H1 (cell line): ENCODE results near the gene CHI3L1. TPM values are rescaled to one million over a fixed set of nuclear protein-coding genes. Genes with fewer than 3 reads are reported as not detected.

Source experiments
- CTCF ChIA-PET: fragments of 300-600 bp; sonication (Branson Sonifier 250); formaldehyde crosslinking; loops from one replicate; lab custom pipeline; 2021; ENCODE audit not compliant: partially characterized antibody; lab: Charles Lee
- POLR2A ChIA-PET: fragments of 300-600 bp; sonication (Branson Sonifier 250); formaldehyde crosslinking; loops from one replicate; lab custom pipeline; 2021; ENCODE audit warnings: inconsistent platforms; ENCODE audit not compliant: partially characterized antibody; lab: Charles Lee
- DNase-seq, 2 experiments: peaks; one replicate each; pipeline versions ENCODE4 v3.0.0 to v3.0.0-alpha.2; 2010 to 2022; ENCODE audit warnings: low spot score in 2 of 2, low read depth in 1 of 2, mixed read lengths in 1 of 2
- FAIRE-seq: peaks from 2 replicates; lab custom pipeline; 2011; peaks lifted over from hg19 to GRCh38; lab: Jason Lieb, UNC
- H2AFZ ChIP-seq: 2 replicates; pipeline ENCODE4 v1.8.1; 2012; ENCODE audit warnings: low read length, inconsistent platforms
- H2AK5ac ChIP-seq: 2 replicates; pipeline ENCODE4 v1.6.1; 2013; ENCODE audit warnings: low read depth, low read length
- H2BK120ac ChIP-seq: replicated peaks from 2 replicates; pipeline ENCODE3; 2013; ENCODE audit warnings: low read depth, low read length, inconsistent platforms
- H2BK12ac ChIP-seq: 2 replicates; pipeline ENCODE4 v1.6.1; 2013; ENCODE audit warnings: low read depth, low read length
- H2BK15ac ChIP-seq: 2 replicates; pipeline ENCODE4 v1.6.1; 2013; ENCODE audit warnings: low read length
- H2BK20ac ChIP-seq: 2 replicates; pipeline ENCODE4 v1.6.1; 2013; ENCODE audit warnings: low read length
- H2BK5ac ChIP-seq: 2 replicates; pipeline ENCODE4 v1.6.1; 2013; ENCODE audit warnings: low read depth, low read length
- H3K14ac ChIP-seq: 2 replicates; pipeline ENCODE4 v1.6.1; 2013; ENCODE audit warnings: inconsistent platforms; ENCODE audit not compliant: insufficient read length
- H3K18ac ChIP-seq: 2 replicates; pipeline ENCODE4 v1.6.1; 2013; ENCODE audit warnings: low read length; ENCODE audit errors: extremely low read depth
- H3K23ac ChIP-seq: 2 replicates; pipeline ENCODE4 v1.6.1; 2013; ENCODE audit warnings: inconsistent platforms; ENCODE audit not compliant: insufficient read length
- H3K23me2 ChIP-seq: 2 replicates; pipeline ENCODE4 v1.6.1; 2013; ENCODE audit warnings: low read depth, low read length
- H3K27ac ChIP-seq: 2 replicates; pipeline ENCODE4 v1.6.1; 2011; ENCODE audit warnings: low read depth, low read length, inconsistent platforms
- H3K27me3 ChIP-seq, 4 experiments: replicated peaks in 1 of 4; 1 replicate in 1 of 4; 2 replicates in 3 of 4; pipeline versions ENCODE4 v1.6.1 to v1.8.1; 2011 to 2013; ENCODE audit warnings: low read length in 3 of 4, mild to moderate bottlenecking in 3 of 4, inconsistent platforms in 2 of 4, mixed read lengths in 2 of 4, moderate library complexity in 1 of 4; ENCODE audit not compliant: control insufficient read depth in 3 of 4, insufficient read depth in 3 of 4; ENCODE audit errors: extremely low read depth in 1 of 4
- H3K36me3 ChIP-seq, 4 experiments: 2 replicates each; pipeline versions ENCODE4 v1.6.1 to v1.8.1; 2011 to 2013; ENCODE audit warnings: mild to moderate bottlenecking in 4 of 4, low read length in 3 of 4, moderate library complexity in 2 of 4, control low read depth in 1 of 4, inconsistent platforms in 1 of 4; ENCODE audit not compliant: insufficient read depth in 4 of 4, control insufficient read depth in 2 of 4
- H3K4ac ChIP-seq: replicated peaks from 2 replicates; pipeline ENCODE3; 2013; ENCODE audit warnings: low read length, low read depth, mixed read lengths, inconsistent platforms; ENCODE audit not compliant: insufficient read length
- H3K4me1 ChIP-seq, 4 experiments: replicated peaks in 1 of 4; 1 replicate in 1 of 4; 2 replicates in 3 of 4; pipeline versions ENCODE4 v1.6.1 to v1.8.1; 2011 to 2013; ENCODE audit warnings: low read length in 3 of 4, inconsistent platforms in 2 of 4, mixed read lengths in 1 of 4; ENCODE audit not compliant: insufficient read depth in 4 of 4, control insufficient read depth in 3 of 4
- H3K4me2 ChIP-seq, 2 experiments: 2 replicates each; pipeline versions ENCODE4 v1.6.1 to v1.8.1; 2011 to 2013; ENCODE audit warnings: low read depth in 2 of 2, low read length in 2 of 2, control low read depth in 1 of 2, inconsistent platforms in 1 of 2, mild to moderate bottlenecking in 1 of 2; ENCODE audit not compliant: insufficient read depth in 1 of 2
- H3K4me3 ChIP-seq, 4 experiments: fragments of 200-600, 300-600 bp in 1 of 4; sonication (generic), shearing (Covaris generic), sonication (Bioruptor Twin) in 1 of 4; 2 replicates each; pipeline versions ENCODE4 v1.5.1 to v1.8.1; 2011 to 2016; ENCODE audit warnings: low read length in 4 of 4, low read depth in 3 of 4, control low read depth in 2 of 4, inconsistent platforms in 2 of 4, mild to moderate bottlenecking in 2 of 4, mixed read lengths in 1 of 4, moderate library complexity in 1 of 4; ENCODE audit not compliant: insufficient read depth in 2 of 4; ENCODE audit errors: extremely low read depth in 1 of 4
- H3K56ac ChIP-seq: replicated peaks from 2 replicates; pipeline ENCODE3; 2013; ENCODE audit warnings: low read depth, mild to moderate bottlenecking, mixed read lengths, low read length, inconsistent platforms; ENCODE audit not compliant: insufficient read length
- H3K79me1 ChIP-seq: 2 replicates; pipeline ENCODE4 v1.6.1; 2013; ENCODE audit warnings: low read depth, low read length, control low read depth
- H3K79me2 ChIP-seq, 2 experiments: 2 replicates each; pipeline versions ENCODE4 v1.6.1 to v1.8.1; 2012 to 2013; ENCODE audit warnings: low read length in 2 of 2, mild to moderate bottlenecking in 2 of 2, inconsistent platforms in 1 of 2; ENCODE audit not compliant: insufficient read depth in 2 of 2, control insufficient read depth in 1 of 2
- H3K9ac ChIP-seq, 4 experiments: replicated peaks in 1 of 4; 1 replicate in 1 of 4; 2 replicates in 3 of 4; pipeline versions ENCODE4 v1.6.1 to v1.8.1; 2011 to 2013; ENCODE audit warnings: low read depth in 3 of 4, low read length in 3 of 4, control low read depth in 2 of 4, mild to moderate bottlenecking in 2 of 4, moderate library complexity in 2 of 4, inconsistent platforms in 1 of 4; ENCODE audit errors: extremely low read depth in 1 of 4
- H3K9me3 ChIP-seq, 2 experiments: 2 replicates each; pipeline versions ENCODE4 v1.6.1 to v1.8.1; 2012 to 2013; ENCODE audit warnings: mild to moderate bottlenecking in 2 of 2, moderate library complexity in 2 of 2, control low read depth in 1 of 2, inconsistent platforms in 1 of 2, low read depth in 1 of 2, low read length in 1 of 2, mixed read lengths in 1 of 2; ENCODE audit not compliant: insufficient read depth in 2 of 2
- H4K20me1 ChIP-seq, 2 experiments: replicated peaks in 1 of 2; 2 replicates each; pipeline versions ENCODE3 to v1.8.1; 2011 to 2013; ENCODE audit warnings: inconsistent platforms in 2 of 2, low read length in 2 of 2, mild to moderate bottlenecking in 1 of 2; ENCODE audit not compliant: insufficient read depth in 2 of 2, control insufficient read depth in 1 of 2
- H4K5ac ChIP-seq: 2 replicates; pipeline ENCODE4 v1.6.1; 2013; ENCODE audit warnings: low read length, low read depth, mixed read lengths, inconsistent platforms; ENCODE audit not compliant: insufficient read length
- H4K8ac ChIP-seq: 2 replicates; pipeline ENCODE4 v1.8.0; 2013; ENCODE audit warnings: mild to moderate bottlenecking, moderate library complexity, low read length, inconsistent platforms; ENCODE audit not compliant: insufficient read depth; ENCODE audit errors: extremely low read depth
- H4K91ac ChIP-seq: replicated peaks from 2 replicates; pipeline ENCODE3; 2013; ENCODE audit warnings: low read length, mixed read lengths, inconsistent platforms; ENCODE audit not compliant: insufficient read length
- EZH2 ChIP-seq: fragments of 200-600 bp; sonication (generic); IDR thresholded peaks from 2 replicates; pipeline ENCODE4 v1.7.1; 2012; ENCODE audit warnings: low read depth, mild to moderate bottlenecking, moderate library complexity, low read length, inconsistent platforms; ENCODE audit not compliant: severe bottlenecking
- FOSL1 ChIP-seq: IDR thresholded peaks from 2 replicates; pipeline ENCODE4 v1.6.1; 2011; ENCODE audit warnings: mild to moderate bottlenecking, low read depth, low read length, moderate library complexity; ENCODE audit not compliant: insufficient read depth
- HDAC2 ChIP-seq, 2 experiments: fragments of 300-600 bp in 1 of 2; sonication (generic) in 1 of 2; IDR thresholded peaks; 2 replicates each; pipeline ENCODE4 v1.6.1; 2011 to 2012; ENCODE audit warnings: low read depth in 2 of 2, low read length in 2 of 2, mild to moderate bottlenecking in 2 of 2, moderate library complexity in 2 of 2, borderline replicate concordance in 1 of 2, inconsistent platforms in 1 of 2
- KDM5A ChIP-seq: fragments of 200-600 bp; IDR thresholded peaks from 2 replicates; pipeline ENCODE4 v1.7.1; 2012; ENCODE audit warnings: mild to moderate bottlenecking, low read length, inconsistent platforms, mixed read lengths
- RFX5 ChIP-seq: IDR thresholded peaks from 2 replicates; pipeline ENCODE4 v1.6.1; 2011; ENCODE audit warnings: low read depth, low read length, improper control_type of control experiment, borderline replicate concordance
- RNF2 ChIP-seq: fragments of 200-900, 300-1000 bp; sonication (generic); IDR thresholded peaks from 2 replicates; pipeline ENCODE4 v1.7.1; 2016; ENCODE audit warnings: borderline replicate concordance, low read depth, mild to moderate bottlenecking, antibody characterized with exemption, low read length; ENCODE audit not compliant: poor library complexity, severe bottlenecking; ENCODE audit errors: missing control alignments
- SIN3A ChIP-seq, 2 experiments: IDR thresholded peaks in 1 of 2; conservative IDR thresholded peaks in 1 of 2; 2 replicates each; pipeline ENCODE4 v1.6.1; 2011 to 2012; ENCODE audit warnings: low read length in 2 of 2, improper control_type of control experiment in 1 of 2, low read depth in 1 of 2, mild to moderate bottlenecking in 1 of 2
- WGBS, 2 experiments: shearing (Covaris generic) in 1 of 2; methylation state at CpG; one replicate each; pipeline versions ENCODE4 v1.1.6 to v1.1.7; 2013 to 2015; ENCODE audit warnings: low lambda C conversion rate in 2 of 2, mixed read lengths in 2 of 2, inconsistent platforms in 1 of 2, low coverage in 1 of 2, missing lambda C conversion rate in 1 of 2; ENCODE audit not compliant: insufficient replicate concordance in 2 of 2, insufficient coverage in 1 of 2, insufficient read length in 1 of 2; ENCODE audit errors: extremely low coverage in 1 of 2, missing lambda C conversion rate in 1 of 2; 5-methylcytosine and 5-hydroxymethylcytosine counted together
- polyA plus RNA-seq, 7 experiments: library from polyadenylated mRNA; depleted of rRNA in 3 of 7; stranded (reverse) in 5 of 7; unstranded in 2 of 7; fragments of >200 nt in 5 of 7; fragments of 200-250 nt in 2 of 7; gene quantifications; 1 replicate in 5 of 7; 2 replicates in 1 of 7; 4 replicates in 1 of 7; pipeline versions ENCODE4 v1.2.1 to v1.2.3, GENCODE V29; 2011 to 2013; ENCODE audit warnings: missing spikeins in 2 of 7, mixed read lengths in 2 of 7
- total RNA-seq: library from RNA; stranded (reverse); fragmentation: NEBNext Ultra II Directional; extraction: Animal tissue kit (Norgen Biotek cat#: 25700); gene quantifications from 2 replicates; pipeline ENCODE4 v1.2.1, GENCODE V29; 2021
- TF ChIP-seq, protein P1 (sequence below): IDR thresholded peaks from 2 replicates; pipeline ENCODE4 v1.6.1; 2011; ENCODE audit warnings: low read depth, mild to moderate bottlenecking, low read length; ENCODE audit not compliant: insufficient read depth

CHI3L1 gene
- total and polyA plus RNA-seq, 2 of the 8 experiments (the other 6 are each of a cell fraction or from before 2014, with no cell fraction given): 1.0 TPM; not detected in 1

DNA sequence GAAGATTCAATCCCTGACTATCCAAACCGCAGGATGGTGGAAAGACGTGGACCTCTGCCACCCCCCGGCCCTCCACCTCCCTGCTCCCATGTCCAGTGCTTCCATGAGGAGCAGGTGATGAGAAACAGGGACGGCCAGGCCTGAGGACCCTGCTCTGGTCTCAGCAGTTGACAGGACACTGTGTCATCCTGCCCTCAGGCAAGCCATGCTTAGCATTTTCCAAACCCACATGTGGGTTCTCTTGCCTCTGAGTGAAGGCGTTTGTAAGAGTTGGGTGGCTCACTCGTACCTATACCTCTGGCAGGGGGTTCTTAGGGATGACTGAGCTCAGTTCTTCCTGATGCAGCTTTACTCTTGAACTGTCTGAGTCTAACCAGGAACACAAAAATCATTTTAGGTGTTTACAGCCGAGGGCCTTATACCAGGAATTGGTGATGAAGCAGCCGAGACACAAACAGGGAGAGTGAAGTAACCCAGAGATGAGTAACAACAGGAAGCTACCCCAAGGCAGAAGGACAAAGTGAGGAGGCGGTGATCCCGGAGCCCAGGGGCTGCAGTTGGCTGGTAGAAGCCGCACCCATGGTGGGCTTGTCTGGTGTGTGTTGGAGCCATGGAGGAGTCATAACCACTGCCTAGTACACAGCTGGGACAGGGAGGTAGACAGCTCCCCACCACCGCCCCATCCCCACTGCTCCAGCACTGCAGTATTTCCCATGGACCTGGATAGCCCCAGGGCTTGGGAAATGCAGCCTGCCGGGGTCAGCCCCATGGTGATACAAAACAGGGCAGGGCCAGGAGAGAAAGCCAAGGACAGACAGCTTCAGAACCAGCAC is 32.3 kb downstream of the CHI3L1 start:
- Histone ChIP-seq H3K27ac (no peak overlapping the region), H2BK15ac (0 out of 2 replicates have a peak overlapping the region, but pooled peaks have one; percentile 0), H2BK5ac (peak overlapping the region; percentile 3; the same call in 1 of the 2 replicates), H3K4me3 (no peak overlapping the region), H3K18ac (peak overlapping the region; percentile 39; the same call in 1 of the 2 replicates), H3K23ac (no peak overlapping the region), H3K23me2 (no peaks in the 10 kb centered on the region), H3K79me1 (no peaks in the 10 kb centered on the region), H3K4me2 (no peak overlapping the region), H3K4me1 (peaks cover 6 to 34% (median 17%) of the 10 kb centered on the region in 4 experiments), H2AK5ac (no peak overlapping the region), H3K79me2 (no peaks in the 10 kb centered on the region), H2BK12ac (peak overlapping the region; percentile 40; the same call in 1 of the 2 replicates), H2AFZ (no peak overlapping the region), H3K27me3 (no peaks in the 10 kb centered on the region; a peak in 1 of 7 replicates), H3K4ac (no peak overlapping the region), H4K5ac (no peak overlapping the region), H4K20me1 (no peaks in the 10 kb centered on the region), H3K9ac (no peak overlapping the region; a peak in 1 of 7 replicates), H4K8ac (no peak overlapping the region), H3K56ac (no peak overlapping the region), H2BK20ac (peak overlapping the region; percentile 88; the same call in 1 of the 2 replicates), H3K14ac (no peak overlapping the region), H2BK120ac (no peak overlapping the region), H3K36me3 (no peaks in the 10 kb centered on the region), H4K91ac (no peak overlapping the region), H3K9me3 (no peaks in the 10 kb centered on the region; a peak in 1 of 4 replicates)
- DNase-seq (no peak), FAIRE-seq (no peak)
- TF ChIP-seq EZH2: no peak
- TF ChIP-seq SIN3A (conservative IDR thresholded peaks at IDR 0.05 in 1 of 2, IDR thresholded peaks at IDR 0.05 in 1 of 2; ENCODE audit: low read depth in 1 of 2, low read length in 2 of 2): no peak
- TF ChIP-seq, protein P1, sequence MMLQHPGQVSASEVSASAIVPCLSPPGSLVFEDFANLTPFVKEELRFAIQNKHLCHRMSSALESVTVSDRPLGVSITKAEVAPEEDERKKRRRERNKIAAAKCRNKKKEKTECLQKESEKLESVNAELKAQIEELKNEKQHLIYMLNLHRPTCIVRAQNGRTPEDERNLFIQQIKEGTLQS: no peak
- TF ChIP-seq FOSL1: no peak
- TF ChIP-seq KDM5A: no peak
- no peak for TF ChIP-seq RFX5
- TF ChIP-seq RNF2: no peak
- no peak for TF ChIP-seq HDAC2 (IDR thresholded peaks at IDR 0.05; ENCODE audit: borderline replicate concordance in 1 of 2, low read depth in 2 of 2, low read length in 2 of 2)
- POLR2A ChIA-PET: no interaction called here
- CTCF ChIA-PET: interaction anchor here (0.7 to 49.1 kb wide), 12 partner anchors 10 to 105 kb away, joined by 3 to 1071 read pairs (median 7); partner anchors contain the start of genes ADORA1, MYBPH, MYOG and PPFIA4
- 87% methylated on average over 13 of the region's 13 CpGs; no CpG with 5 or more reads in 1 of the 2 experiments for WGBS, 2 experiments
